CD14-positive monocyte (primary cell): ENCODE data around the gene MMP7. TPM values are rescaled to one million over a fixed set of nuclear protein-coding genes. Genes with fewer than 3 reads are reported as not detected.
"Not testable (repeated sequence)": the region's sequence is repeated elsewhere in the genome, so short reads cannot be mapped to it uniquely, and the experiment has no call there.

Experiments used
- DNase-seq, 3 donors: peaks; one replicate each; pipeline ENCODE4 v3.0.0-alpha.2; 2011 to 2022
- H2AFZ ChIP-seq: 2 replicates; pipeline ENCODE4 v1.6.0; 2012; ENCODE audit warnings: mild to moderate bottlenecking, low read depth, low read length, inconsistent platforms; ENCODE audit not compliant: insufficient read depth, poor library complexity, severe bottlenecking
- H3K27ac ChIP-seq, 2 donors: 1 replicate in 1 of 2; 2 replicates in 1 of 2; pipeline ENCODE4 v1.5.1; 2012 to 2013; ENCODE audit warnings: low read length in 2 of 2, control low read depth in 1 of 2, inconsistent platforms in 1 of 2, low read depth in 1 of 2, mild to moderate bottlenecking in 1 of 2
- H3K27me3 ChIP-seq, 2 donors: one replicate each; pipeline versions ENCODE4 v1.6.0 to v1.6.1; 2011 to 2013; ENCODE audit warnings: low read length in 2 of 2; ENCODE audit not compliant: control insufficient read depth in 2 of 2, insufficient read depth in 2 of 2
- H3K36me3 ChIP-seq, 2 donors: replicated peaks in 1 of 2; 1 replicate in 1 of 2; 2 replicates in 1 of 2; pipeline versions ENCODE4 v1.5.1 to v1.6.1; 2012 to 2013; ENCODE audit warnings: low read length in 2 of 2, control low read depth in 1 of 2, inconsistent platforms in 1 of 2, mild to moderate bottlenecking in 1 of 2; ENCODE audit not compliant: insufficient read depth in 2 of 2, control insufficient read depth in 1 of 2
- H3K4me1 ChIP-seq, 2 donors: 1 replicate in 1 of 2; 2 replicates in 1 of 2; pipeline versions ENCODE4 v1.5.1 to v1.6.1; 2012 to 2013; ENCODE audit warnings: low read length in 2 of 2, control low read depth in 1 of 2, inconsistent platforms in 1 of 2, mild to moderate bottlenecking in 1 of 2, moderate library complexity in 1 of 2; ENCODE audit not compliant: insufficient read depth in 2 of 2, control insufficient read depth in 1 of 2
- H3K4me2 ChIP-seq: replicated peaks from 2 replicates; pipeline ENCODE3; 2012; ENCODE audit warnings: low read length, moderate library complexity, mild to moderate bottlenecking; ENCODE audit not compliant: poor library complexity, severe bottlenecking; ENCODE audit errors: extremely low read depth
- H3K4me3 ChIP-seq, 3 experiments: fragments of 200-600 bp in 1 of 3; sonication (generic) in 1 of 3; replicated peaks in 1 of 3; 1 replicate in 2 of 3; 2 replicates in 1 of 3; pipeline ENCODE4 v1.5.1; 2011 to 2013; ENCODE audit warnings: low read length in 3 of 3, mild to moderate bottlenecking in 3 of 3, control low read depth in 2 of 3, low read depth in 2 of 3, inconsistent platforms in 1 of 3, moderate library complexity in 1 of 3
- H3K79me2 ChIP-seq: 2 replicates; pipeline ENCODE4 v1.6.0; 2012; ENCODE audit warnings: mild to moderate bottlenecking, control low read depth, inconsistent platforms, low read length, moderate library complexity; ENCODE audit not compliant: insufficient read depth
- H3K9ac ChIP-seq: 2 replicates; pipeline ENCODE4 v1.6.0; 2017; ENCODE audit warnings: low read length, mild to moderate bottlenecking; ENCODE audit not compliant: insufficient read depth, poor library complexity, severe bottlenecking
- H3K9me3 ChIP-seq, 2 donors: replicated peaks in 1 of 2; 1 replicate in 1 of 2; 2 replicates in 1 of 2; pipeline versions ENCODE4 v1.5.1 to v1.6.1; 2012 to 2013; ENCODE audit warnings: low read length in 2 of 2, control low read depth in 1 of 2; ENCODE audit not compliant: control insufficient read depth in 1 of 2, insufficient read depth in 1 of 2
- H4K20me1 ChIP-seq: 2 replicates; pipeline ENCODE4 v1.6.0; 2012; ENCODE audit warnings: mild to moderate bottlenecking, low read length, control low read depth, moderate library complexity; ENCODE audit not compliant: insufficient read depth
- H3K27ac Mint-ChIP-seq, 7 donors: one replicate each; pipeline ENCODE4 v1.8.0; 2020; ENCODE audit warnings: mild to moderate bottlenecking in 7 of 7, mixed read lengths in 7 of 7, moderate library complexity in 6 of 7, inconsistent platforms in 2 of 7
- H3K27me3 Mint-ChIP-seq, 3 donors: one replicate each; pipeline ENCODE4 v1.8.0; 2021 to 2022; ENCODE audit warnings: low read depth in 3 of 3, mild to moderate bottlenecking in 3 of 3, mixed read lengths in 3 of 3, moderate library complexity in 3 of 3, inconsistent platforms in 1 of 3
- H3K36me3 Mint-ChIP-seq, 2 donors: one replicate each; pipeline ENCODE4 v1.8.0; 2020; ENCODE audit warnings: mixed read lengths in 2 of 2, inconsistent platforms in 1 of 2, mild to moderate bottlenecking in 1 of 2
- H3K4me1 Mint-ChIP-seq: one replicate; pipeline ENCODE4 v1.8.0; 2020; ENCODE audit warnings: mild to moderate bottlenecking, mixed read lengths
- H3K4me3 Mint-ChIP-seq, 2 donors: one replicate each; pipeline ENCODE4 v1.8.0; 2020; ENCODE audit warnings: mild to moderate bottlenecking in 2 of 2, mixed read lengths in 2 of 2, moderate library complexity in 1 of 2
- H3K9me3 Mint-ChIP-seq, 7 donors: one replicate each; pipeline ENCODE4 v1.8.0; 2020 to 2022; ENCODE audit warnings: mixed read lengths in 7 of 7, mild to moderate bottlenecking in 6 of 7, moderate library complexity in 6 of 7, inconsistent platforms in 2 of 7
- WGBS: methylation state at CpG from one replicate; pipeline ENCODE4 v1.1.5; 2013; ENCODE audit warnings: missing lambda C conversion rate; ENCODE audit not compliant: insufficient coverage; 5-methylcytosine and 5-hydroxymethylcytosine counted together
- intact Hi-C, 2 donors: fragments of 100-400 bp; cut with micrococcal nuclease; formaldehyde crosslinking; loops; one replicate each; pipeline versions ENCODE4 v1.15.0 to v1.15.1; 2023
- polyA plus RNA-seq, 3 donors: library from polyadenylated mRNA; depleted of rRNA in 1 of 3; unstranded in 2 of 3; stranded (reverse) in 1 of 3; fragments of 300-500 nt in 2 of 3; fragments of >200 nt in 1 of 3; fragmentation: Illumina TruSeq in 2 of 3; gene quantifications; 1 replicate in 2 of 3; 2 replicates in 1 of 3; pipeline ENCODE4 v1.2.3, GENCODE V29; 2012 to 2021
- TF ChIP-seq, protein P1 (sequence below): fragments of 200-600 bp; IDR thresholded peaks from one replicate; pipeline ENCODE4 v1.8.0; 2022; ENCODE audit warnings: antibody characterized with exemption, mild to moderate bottlenecking

Gene MMP7
- polyA plus RNA-seq, 3 donors = not detected

GRCh38 chr11:102513869-102514268 is 16.7 kb downstream of the MMP7 start:
- H3K36me3 ChIP-seq = no peaks in the 10 kb centered on the region
- H4K20me1 ChIP-seq = no peaks in the 10 kb centered on the region
- no peaks in the 10 kb centered on the region for H3K9me3 Mint-ChIP-seq
- no peak overlapping the region for H3K9ac ChIP-seq
- 38% methylated on average over 3 of the region's 3 CpGs for WGBS
- no peak overlapping the region for H3K4me2 ChIP-seq
- H3K79me2 ChIP-seq = no peaks in the 10 kb centered on the region
- no peaks in the 10 kb centered on the region for H3K4me1 ChIP-seq
- H3K27ac ChIP-seq = no peak overlapping the region
- no peak overlapping the region for H2AFZ ChIP-seq
- no peaks in the 10 kb centered on the region for H3K27me3 ChIP-seq
- intact Hi-C loops = no loop called here
- TF ChIP-seq, protein P1, sequence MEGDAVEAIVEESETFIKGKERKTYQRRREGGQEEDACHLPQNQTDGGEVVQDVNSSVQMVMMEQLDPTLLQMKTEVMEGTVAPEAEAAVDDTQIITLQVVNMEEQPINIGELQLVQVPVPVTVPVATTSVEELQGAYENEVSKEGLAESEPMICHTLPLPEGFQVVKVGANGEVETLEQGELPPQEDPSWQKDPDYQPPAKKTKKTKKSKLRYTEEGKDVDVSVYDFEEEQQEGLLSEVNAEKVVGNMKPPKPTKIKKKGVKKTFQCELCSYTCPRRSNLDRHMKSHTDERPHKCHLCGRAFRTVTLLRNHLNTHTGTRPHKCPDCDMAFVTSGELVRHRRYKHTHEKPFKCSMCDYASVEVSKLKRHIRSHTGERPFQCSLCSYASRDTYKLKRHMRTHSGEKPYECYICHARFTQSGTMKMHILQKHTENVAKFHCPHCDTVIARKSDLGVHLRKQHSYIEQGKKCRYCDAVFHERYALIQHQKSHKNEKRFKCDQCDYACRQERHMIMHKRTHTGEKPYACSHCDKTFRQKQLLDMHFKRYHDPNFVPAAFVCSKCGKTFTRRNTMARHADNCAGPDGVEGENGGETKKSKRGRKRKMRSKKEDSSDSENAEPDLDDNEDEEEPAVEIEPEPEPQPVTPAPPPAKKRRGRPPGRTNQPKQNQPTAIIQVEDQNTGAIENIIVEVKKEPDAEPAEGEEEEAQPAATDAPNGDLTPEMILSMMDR = no peak
- peaks cover 0 to 2% (median 0%) of the 10 kb centered on the region in 3 donors for H3K27me3 Mint-ChIP-seq
- peaks cover 2% of the 10 kb centered on the region for H3K4me1 Mint-ChIP-seq
- no peak overlapping the region for H3K27ac Mint-ChIP-seq
- DNase-seq = no peak
- no peak overlapping the region for H3K4me3 Mint-ChIP-seq
- no peak overlapping the region for H3K4me3 ChIP-seq
- H3K9me3 ChIP-seq = no peaks in the 10 kb centered on the region
- no peaks in the 10 kb centered on the region for H3K36me3 Mint-ChIP-seq

- Mint-ChIP-seq H3K27me3 (peaks cover 0 to 2% (median 0%) of the 10 kb centered on the region in 3 donors), H3K36me3 (no peaks in the 10 kb centered on the region), H3K9me3 (no peaks in the 10 kb centered on the region), H3K27ac (no peak overlapping the region), H3K4me3 (no peak overlapping the region), H3K4me1 (peaks cover 2% of the 10 kb centered on the region)
- TF ChIP-seq, protein P1 = no peak
- H4K20me1 ChIP-seq = no peaks in the 10 kb centered on the region
- no peaks in the 10 kb centered on the region for H3K79me2 ChIP-seq
- intact Hi-C loops = no loop called here
- H3K27me3 ChIP-seq = no peaks in the 10 kb centered on the region
- no peak for DNase-seq
- WGBS = 92% methylated on average over 4 of the region's 5 CpGs
- H3K36me3 ChIP-seq = no peaks in the 10 kb centered on the region
- no peak overlapping the region for H3K4me3 ChIP-seq
- H3K9ac ChIP-seq = no peak overlapping the region
- H3K4me2 ChIP-seq = no peak overlapping the region
- no peak overlapping the region for H2AFZ ChIP-seq
- H3K4me1 ChIP-seq = no peaks in the 10 kb centered on the region
- no peak overlapping the region for H3K27ac ChIP-seq
- no peaks in the 10 kb centered on the region for H3K9me3 ChIP-seq
These were observed 20.0 kb downstream of the MMP7 start for GRCh38 chr11:102510439-102511135.

DNA sequence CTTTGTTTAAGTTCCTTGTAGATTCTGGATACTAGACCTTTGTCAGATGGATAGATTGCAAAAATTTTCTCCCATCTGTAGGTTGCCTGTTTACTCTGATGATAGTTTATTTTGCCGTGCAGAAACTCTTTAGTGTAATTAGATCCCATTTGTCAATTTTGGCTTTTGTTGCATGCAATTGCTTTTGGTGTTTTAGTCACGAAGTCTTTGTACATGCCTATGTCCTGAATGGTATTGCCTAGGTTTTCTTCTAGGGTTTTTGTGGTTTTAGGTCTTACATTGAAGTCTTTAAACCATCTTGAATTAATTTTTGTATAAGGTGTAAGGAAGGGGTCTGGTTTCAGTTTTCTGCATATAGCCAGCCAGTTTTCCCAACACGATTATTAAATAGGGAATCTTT is 27.7 kb downstream of the MMP7 start:
- H3K4me2 ChIP-seq, H3K27ac ChIP-seq, H3K79me2 ChIP-seq, H3K4me3 Mint-ChIP-seq, intact Hi-C loops, H4K20me1 ChIP-seq, H3K4me1 ChIP-seq, H3K27ac Mint-ChIP-seq, H3K36me3 Mint-ChIP-seq, H3K4me3 ChIP-seq, H3K9ac ChIP-seq, DNase-seq, H3K9me3 ChIP-seq, H2AFZ ChIP-seq, H3K9me3 Mint-ChIP-seq, H3K27me3 ChIP-seq, H3K27me3 Mint-ChIP-seq, H3K4me1 Mint-ChIP-seq, H3K36me3 ChIP-seq: not testable (repeated sequence)
- 100% methylated on average over 1 of the region's 3 CpGs for WGBS
